AG04449 (cell line): Measurements from ENCODE around the gene TBCC.

Experiments
- CTCF ChIA-PET: fragments of 350-600 bp; formaldehyde crosslinking; extraction: SDS; loops from one replicate; lab custom pipeline; 2021; ENCODE audit warnings: antibody characterized with exemption; lab: Yijun Ruan, JAX
- POLR2A ChIA-PET: fragments of 400-600, 350-600 bp; formaldehyde crosslinking; extraction: SDS; loops from one replicate; lab custom pipeline; 2020; ENCODE audit warnings: antibody characterized with exemption, inconsistent platforms; lab: Yijun Ruan, JAX
- DNase-seq: peaks from one replicate; pipeline ENCODE4 v3.0.0-alpha.2; 2010; ENCODE audit warnings: low read depth, low spot score
- H3K4me3 ChIP-seq: 2 replicates; pipeline ENCODE4 v1.5.1; 2011; ENCODE audit warnings: low read depth, mild to moderate bottlenecking, control low read depth, low read length
- TF ChIP-seq, protein P1 (sequence below): IDR thresholded peaks from one replicate; pipeline ENCODE4 v1.5.1; 2011; ENCODE audit warnings: mild to moderate bottlenecking, moderate library complexity, low read length, control low read depth, inconsistent platforms; ENCODE audit not compliant: insufficient read depth; ENCODE audit errors: missing control alignments

Gene TBCC

DNA sequence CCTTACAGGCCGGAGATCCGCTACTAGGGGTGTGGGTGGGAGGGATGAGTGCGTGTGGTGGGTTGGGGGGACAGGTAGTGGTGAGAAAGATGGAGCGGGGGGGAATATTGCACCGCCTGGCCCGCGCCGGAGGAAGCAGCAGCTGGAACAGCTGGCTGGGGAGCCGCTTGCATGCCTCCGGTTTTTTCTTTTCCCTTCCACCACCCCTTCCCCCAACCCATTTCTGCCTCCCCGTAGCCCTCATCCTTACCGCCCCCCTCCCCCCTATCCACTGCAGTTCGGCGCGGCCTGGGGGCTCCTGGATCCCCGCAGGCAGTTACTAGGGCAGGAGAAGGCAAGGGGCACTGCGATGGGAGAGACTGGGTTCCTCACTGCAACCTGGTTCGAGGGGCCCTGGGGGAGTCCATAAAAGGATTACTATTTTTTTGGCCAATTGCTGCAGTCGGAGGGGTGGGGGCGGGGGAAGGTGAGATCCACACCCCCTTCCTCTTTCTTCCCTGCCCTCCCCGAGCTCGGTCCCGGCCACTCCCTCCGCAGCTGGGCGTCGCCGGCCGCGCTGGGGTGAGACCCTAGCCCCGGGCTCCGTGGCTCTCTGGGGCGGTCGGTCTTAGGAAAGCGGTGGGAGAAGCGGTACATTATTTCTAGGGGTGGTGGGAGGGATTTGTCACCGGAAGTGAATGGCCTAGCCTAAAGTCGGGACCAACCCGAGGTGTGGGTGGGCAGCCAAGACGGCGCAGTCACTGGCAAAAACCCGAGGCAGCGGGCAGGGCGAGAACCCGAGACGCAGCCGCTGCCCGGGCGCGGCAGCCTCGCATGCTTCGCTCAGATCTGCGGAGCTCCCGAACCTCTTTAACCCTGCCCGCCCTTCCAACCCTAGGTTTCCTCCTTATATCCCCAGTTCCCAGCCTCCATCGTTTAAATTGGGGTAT lies 824 bp upstream of the TBCC start:
- H3K4me3 ChIP-seq: peak overlapping the region; percentile 78
- peak; percentile 60 for DNase-seq
- TF ChIP-seq, protein P1, sequence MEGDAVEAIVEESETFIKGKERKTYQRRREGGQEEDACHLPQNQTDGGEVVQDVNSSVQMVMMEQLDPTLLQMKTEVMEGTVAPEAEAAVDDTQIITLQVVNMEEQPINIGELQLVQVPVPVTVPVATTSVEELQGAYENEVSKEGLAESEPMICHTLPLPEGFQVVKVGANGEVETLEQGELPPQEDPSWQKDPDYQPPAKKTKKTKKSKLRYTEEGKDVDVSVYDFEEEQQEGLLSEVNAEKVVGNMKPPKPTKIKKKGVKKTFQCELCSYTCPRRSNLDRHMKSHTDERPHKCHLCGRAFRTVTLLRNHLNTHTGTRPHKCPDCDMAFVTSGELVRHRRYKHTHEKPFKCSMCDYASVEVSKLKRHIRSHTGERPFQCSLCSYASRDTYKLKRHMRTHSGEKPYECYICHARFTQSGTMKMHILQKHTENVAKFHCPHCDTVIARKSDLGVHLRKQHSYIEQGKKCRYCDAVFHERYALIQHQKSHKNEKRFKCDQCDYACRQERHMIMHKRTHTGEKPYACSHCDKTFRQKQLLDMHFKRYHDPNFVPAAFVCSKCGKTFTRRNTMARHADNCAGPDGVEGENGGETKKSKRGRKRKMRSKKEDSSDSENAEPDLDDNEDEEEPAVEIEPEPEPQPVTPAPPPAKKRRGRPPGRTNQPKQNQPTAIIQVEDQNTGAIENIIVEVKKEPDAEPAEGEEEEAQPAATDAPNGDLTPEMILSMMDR: no peak
- CTCF ChIA-PET: interaction anchor here (0.6 to 1.9 kb wide), 7 partner anchors 12 to 131 kb away, joined by 3 to 7 read pairs (median 3); no protein-coding TSS in a partner anchor
- POLR2A ChIA-PET: interaction anchor here (0.6 to 2.2 kb wide), 13 partner anchors 15 to 883 kb away, joined by 3 to 26 read pairs (median 5); partner anchors contain the start of genes BICRAL and RPL7L1

- ChIA-PET POLR2A (interaction anchor here (0.6 to 2.2 kb wide), 6 partner anchors 19 to 146 kb away, joined by 3 to 26 read pairs (median 6); partner anchors contain the start of genes BICRAL and RPL7L1), CTCF (interaction anchor here (0.9 to 1.9 kb wide), 4 partner anchors 15 to 132 kb away, joined by 3 to 8 read pairs (median 6); no protein-coding TSS in a partner anchor)
- TF ChIP-seq, protein P1: no peak
- no peak for DNase-seq
- H3K4me3 ChIP-seq: peak overlapping the region; percentile 99
These were observed 742 bp downstream of the TBCC start for GRCh38 chr6:42745083-42745639.

DNA sequence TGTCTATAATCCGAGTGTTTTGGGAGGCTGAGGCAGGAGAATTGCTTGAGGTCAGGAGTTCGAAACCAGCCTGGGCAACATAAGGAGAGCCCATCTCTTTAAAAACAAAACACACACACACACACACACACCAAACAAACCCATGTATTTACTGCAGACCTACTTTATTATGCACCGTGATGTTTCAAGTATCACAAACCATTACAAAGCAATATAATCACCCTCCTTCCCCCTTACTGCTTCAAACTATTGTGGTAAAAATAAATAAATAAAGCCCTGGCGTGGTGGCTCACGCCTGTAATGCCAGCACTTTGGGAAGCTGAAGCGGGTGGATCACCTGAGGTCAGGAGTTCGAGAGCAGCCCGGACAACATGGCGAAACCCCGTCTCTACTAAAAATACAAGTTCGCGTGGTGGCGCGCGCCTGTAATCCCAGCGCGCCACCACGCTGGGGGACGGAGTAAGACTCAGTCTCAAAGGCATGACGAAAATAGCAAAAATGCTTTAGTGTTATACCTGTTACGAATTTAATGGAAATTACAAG lies 1.5 kb downstream of the TBCC start:
- DNase-seq: no peak
- TF ChIP-seq, protein P1: no peak
- ChIA-PET CTCF (interaction anchor here (0.9 to 1.9 kb wide), 4 partner anchors 15 to 133 kb away, joined by 3 to 8 read pairs (median 6); no protein-coding TSS in a partner anchor), POLR2A (interaction anchor here (0.6 to 1.9 kb wide), 2 partner anchors 43 to 135 kb away, joined by 3 to 6 read pairs; partner anchors contain the start of gene RPL7L1)
- peak overlapping the region; percentile 99 for H3K4me3 ChIP-seq

DNA sequence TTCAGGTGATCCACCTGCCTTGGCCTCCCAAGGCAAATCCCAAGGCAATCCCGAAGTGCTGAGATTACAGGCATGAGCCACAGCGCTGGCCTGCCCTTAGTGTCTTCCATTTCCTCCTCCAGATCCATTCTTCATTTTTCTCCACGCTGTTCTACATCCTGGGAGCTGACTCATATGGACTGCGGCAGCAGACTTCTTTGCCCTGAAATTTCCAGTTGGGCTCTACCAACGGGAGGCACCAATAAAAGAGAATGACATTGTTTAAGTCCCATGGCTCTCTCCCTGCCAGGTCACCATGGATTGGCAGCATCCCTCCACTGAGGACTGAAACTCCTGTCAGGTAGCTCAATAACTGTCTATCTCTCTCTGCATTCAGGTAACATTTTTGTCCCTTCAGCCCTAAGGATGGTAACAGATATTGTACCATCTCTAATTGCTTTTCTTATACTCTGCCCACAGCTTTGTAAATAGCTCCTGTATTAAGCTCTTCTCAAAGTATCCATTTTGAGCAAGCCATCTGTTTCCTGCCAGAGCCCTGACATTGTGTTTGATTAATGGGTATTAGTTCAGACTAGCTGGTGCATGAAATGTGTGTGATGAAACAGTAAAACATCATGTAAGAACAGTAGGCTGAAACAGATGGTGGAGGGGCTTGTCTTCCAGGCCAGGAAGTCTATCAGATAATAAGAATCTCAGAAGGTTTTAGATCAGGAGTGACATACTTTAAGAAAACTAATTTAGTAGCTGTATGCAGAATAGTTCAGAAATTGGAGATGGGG lies 3.6 kb downstream of the TBCC start:
- no peak overlapping the region for H3K4me3 ChIP-seq
- no peak for DNase-seq
- CTCF ChIA-PET: interaction anchor here (0.9 to 3.8 kb wide), 6 partner anchors 12 to 135 kb away, joined by 3 to 25 read pairs (median 5); no protein-coding TSS in a partner anchor
- POLR2A ChIA-PET: interaction anchor here (1.3 kb wide), 1 partner anchor 40 kb away, joined by 3 read pairs; no protein-coding TSS in a partner anchor
- TF ChIP-seq, protein P1: no peak

- CTCF ChIA-PET: interaction anchor here (1.1 to 3.8 kb wide), 2 partner anchors 15 to 158 kb away, joined by 3 to 25 read pairs; no protein-coding TSS in a partner anchor
- TF ChIP-seq, protein P1: no peak
- no peak overlapping the region for H3K4me3 ChIP-seq
- DNase-seq: no peak
- POLR2A ChIA-PET: no interaction called here
These were observed 5.2 kb downstream of the TBCC start for GRCh38 chr6:42740725-42741124.
